GM21529 (cell line): Measurements from ENCODE around the gene TGFBR1.

Experiments
- ATAC-seq: cut with Tn5 transposase; IDR thresholded peaks from one replicate; pipeline ENCODE4 v1.9.1; 2021; ENCODE audit not compliant: unreplicated experiment

The TGFBR1 gene

DNA sequence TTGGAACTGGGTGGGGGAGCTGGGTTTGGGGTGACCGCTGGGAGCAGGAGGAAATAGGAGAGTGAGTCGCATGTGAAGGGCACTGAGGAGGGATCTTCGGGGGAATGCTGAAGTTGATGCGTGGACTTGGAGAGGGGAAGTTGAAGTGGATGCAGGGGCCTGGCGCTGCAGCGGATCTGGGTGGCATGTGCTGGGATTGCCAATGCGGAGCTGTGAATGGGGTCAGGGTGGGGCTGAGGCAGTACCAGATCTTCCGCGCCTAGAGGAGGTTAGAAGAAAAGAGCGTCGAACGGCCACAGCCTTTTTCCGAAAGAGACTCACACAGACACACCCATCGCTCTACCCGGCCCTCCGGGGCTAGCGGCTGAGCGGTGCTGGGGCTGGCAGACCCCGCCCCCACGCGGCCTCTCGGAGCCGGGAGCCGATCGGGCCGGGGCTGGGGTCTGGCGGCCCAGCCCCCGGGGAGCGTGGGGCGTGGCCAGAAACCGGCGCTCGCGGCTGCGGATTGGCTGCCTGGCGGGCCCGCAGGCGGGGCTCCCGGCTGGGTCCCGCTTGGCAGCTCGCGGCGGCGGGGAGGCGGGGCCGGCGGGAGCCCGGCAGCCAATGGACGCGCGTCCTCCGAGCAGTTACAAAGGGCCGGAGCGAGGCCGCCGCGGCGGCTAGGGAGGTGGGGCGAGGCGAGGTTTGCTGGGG is at the start of gene TGFBR1:
Gene TGFBR1, plus strand, starts transcription at position 655 of the 693 bp plus-strand sequence. CDS start 93 bp downstream, outside the sequence.
- peak; percentile 85 for ATAC-seq

DNA sequence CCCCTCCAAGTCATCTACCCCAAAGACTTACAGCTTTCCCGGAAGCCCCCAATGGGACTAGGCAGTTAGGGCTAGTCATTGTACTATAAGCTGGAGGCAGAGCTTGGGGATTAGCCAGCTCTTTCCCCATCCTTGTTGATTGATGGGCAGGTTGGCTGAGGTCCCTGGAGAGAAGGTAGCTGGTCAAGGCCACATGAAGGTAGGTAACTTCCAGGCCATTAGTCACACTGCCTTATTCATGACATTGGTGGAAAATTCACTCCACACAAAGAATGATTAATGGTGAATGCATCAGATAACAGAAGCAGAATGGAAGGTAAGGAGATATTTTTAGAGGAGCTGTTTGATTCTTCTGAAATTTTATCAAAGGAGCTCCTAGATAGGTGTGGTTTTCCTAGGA is 49.5 kb upstream of the TGFBR1 start:
- ATAC-seq, result no peak

DNA sequence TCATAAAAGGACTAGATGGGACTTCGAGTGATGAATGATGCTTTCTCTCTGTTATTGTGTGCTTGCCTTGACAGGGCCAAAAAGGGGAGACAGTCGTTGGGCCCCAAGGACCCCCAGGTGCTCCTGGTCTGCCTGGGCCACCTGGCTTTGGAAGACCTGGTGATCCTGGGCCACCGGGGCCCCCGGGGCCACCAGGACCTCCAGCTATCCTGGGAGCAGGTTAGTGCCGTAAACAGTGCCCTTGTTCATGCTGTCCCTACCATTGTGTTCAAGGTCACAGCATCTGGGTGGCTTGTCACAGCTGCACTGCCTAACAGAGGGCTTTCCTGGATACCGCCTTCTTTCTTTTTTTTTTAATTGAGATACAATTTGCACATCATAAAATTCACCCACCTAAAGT is 48.7 kb upstream of the TGFBR1 start:
- no peak for ATAC-seq

DNA sequence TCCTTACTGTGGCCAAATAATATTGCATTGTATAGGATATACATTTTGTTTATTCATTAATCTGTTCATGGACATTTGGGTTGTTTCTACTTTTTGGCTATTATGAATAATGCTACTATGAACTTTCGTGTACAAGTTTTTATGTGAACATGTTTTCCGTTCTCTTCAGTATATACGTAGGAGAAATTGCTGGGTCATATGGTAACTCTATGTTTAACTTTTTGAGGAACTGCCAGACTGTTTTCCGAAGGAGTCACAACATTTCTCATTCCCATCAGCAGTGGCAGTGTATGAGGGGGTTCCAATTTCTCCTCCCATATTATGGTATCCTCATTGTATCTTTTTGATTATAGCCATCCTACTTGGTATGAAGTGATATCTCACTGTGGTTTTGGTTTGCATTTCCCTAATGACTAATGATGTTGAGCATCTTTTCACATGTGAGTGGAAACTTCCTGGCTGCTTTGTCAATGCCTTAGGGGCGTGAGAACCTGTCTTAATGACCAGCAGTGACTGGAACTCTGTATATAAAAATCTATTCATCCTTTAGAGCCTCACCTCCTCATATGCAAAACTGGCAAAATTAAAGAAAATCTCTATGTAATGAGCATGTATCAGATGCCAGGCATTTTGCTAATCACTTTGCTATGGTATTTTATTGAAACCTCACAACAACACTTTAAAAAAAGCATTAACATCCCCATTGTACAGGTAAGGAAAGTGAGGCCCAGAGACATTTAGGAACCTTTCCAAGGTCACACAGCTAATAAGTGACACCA is 47.8 kb upstream of the TGFBR1 start:
- no peak for ATAC-seq

DNA sequence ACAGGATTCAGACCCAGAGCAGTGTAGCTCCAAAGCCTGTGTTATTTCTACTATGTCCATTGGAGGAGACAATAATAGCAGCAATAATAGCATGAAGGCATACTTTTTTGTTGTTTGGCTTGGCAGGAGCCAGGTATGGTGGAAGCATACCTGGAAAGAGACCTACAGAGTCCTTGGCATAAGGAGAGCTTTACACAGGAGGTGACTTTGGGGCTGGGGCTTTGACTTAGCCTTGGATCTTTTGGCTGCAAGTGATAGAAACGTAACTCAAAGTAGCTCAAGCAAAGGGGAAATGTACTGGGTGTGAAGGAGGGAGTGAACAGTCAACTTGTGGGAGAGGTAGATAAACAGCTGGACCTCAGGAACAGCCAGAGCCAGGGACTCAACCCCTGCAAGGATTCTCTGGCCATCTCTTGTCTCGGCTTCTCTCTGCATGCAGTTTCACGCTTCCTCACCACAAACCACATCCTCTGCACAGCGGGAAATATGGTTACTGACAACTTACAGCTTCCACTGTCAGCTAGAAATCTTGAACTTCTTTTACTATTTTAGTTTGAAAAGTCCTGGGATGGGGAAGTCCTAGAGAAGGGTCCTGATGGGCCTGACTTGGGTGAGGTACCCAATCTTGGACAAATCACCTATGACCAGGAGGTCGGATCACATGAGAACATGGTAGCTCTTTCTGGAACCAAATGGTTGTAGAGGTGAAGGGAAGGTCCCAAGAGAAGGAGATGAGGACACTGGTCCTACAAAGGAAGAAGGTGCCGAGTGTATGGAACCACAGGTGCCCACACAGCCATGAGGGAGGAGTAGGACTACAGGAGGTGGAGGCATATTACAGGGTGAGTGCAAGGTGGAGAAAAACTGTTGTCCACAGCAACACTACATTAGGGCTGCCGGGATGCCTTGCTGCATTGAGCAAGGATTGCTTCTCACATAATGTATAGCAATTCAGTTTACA is 47.0 kb upstream of the TGFBR1 start:
- peak; percentile 88 for ATAC-seq

DNA sequence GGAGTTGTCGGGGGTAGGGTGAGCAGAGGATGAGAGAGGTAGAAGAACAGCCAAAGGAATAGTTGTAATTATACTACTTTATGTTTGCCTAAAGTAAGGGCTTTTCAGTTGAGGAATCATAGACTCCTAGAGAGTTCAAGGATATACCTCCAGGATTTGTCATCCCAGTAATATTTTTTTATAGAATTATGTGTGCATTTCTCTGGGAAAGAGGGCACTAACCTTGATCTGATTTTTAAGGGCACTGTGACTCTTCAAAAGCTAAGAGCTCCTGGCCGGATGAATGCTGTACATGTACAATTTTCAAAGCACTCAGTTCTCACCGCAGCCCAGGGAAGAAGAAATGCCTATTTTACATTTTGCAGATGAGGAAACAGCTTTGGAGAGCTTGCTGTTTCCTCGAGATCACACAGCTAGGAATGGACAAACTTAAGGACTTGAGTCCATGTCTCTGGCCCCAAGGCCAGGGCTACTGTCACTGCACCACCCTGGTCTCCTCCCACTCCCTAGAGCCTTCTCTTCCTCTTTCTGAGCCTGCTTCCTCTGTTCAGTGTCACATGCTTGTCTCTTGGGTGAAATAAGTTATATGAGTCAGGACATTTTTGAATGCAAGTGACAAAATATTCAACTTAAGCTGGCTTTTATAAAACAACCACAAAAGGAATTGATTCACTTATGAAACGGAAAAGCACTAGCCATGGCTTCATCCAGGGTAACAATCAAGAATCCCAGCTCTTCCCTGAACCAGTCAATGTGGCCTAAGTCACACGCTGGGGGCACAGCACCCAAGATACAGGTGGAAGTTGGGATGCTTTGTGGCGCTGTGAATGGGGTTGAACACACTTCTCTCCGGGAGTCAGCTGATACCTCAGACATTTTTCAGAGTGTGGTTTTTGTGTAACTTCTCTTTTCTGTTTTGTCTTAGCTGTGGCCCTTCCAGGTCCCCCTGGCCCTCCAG is 45.7 kb upstream of the TGFBR1 start:
- peak; percentile 70 for ATAC-seq

DNA sequence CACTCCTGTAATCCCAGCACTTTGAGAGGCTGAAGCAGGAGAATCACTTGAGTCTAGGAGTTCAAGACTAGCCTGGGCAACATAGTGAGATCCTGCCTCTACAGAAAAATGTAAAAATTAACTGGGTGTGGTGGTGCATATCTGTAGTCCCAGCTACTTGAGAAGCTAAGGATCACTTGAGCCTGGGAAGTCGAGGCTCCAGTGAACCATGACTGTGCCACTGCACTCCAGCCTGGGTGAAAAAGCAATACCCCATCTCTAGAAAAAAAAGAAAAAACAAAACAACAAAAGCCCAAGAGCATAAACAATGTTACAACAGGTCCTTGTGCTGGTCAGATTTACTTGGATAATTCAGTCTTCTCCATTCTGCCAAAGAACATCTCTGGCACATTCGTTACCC is 44.3 kb upstream of the TGFBR1 start:
- no peak for ATAC-seq

DNA sequence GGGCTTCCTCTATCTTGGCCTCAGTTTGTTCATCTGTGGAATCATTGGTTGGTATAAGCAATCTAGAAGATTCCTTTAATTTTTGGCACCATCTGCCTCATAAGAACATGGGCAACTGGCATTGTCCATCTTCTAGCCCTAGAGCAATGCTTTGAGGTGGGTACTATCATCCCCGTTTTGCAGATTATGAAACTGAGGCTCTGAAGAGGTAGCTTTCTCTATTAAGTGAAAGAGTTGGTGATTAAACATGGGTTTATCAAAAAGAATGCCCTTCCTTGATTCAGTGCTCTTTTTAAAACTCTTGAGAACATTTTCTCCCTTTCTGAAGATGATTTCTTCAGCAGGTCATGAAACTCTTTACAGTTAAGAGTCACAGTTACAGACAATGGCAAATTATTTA is 42.4 kb upstream of the TGFBR1 start:
- ATAC-seq, result no peak

DNA sequence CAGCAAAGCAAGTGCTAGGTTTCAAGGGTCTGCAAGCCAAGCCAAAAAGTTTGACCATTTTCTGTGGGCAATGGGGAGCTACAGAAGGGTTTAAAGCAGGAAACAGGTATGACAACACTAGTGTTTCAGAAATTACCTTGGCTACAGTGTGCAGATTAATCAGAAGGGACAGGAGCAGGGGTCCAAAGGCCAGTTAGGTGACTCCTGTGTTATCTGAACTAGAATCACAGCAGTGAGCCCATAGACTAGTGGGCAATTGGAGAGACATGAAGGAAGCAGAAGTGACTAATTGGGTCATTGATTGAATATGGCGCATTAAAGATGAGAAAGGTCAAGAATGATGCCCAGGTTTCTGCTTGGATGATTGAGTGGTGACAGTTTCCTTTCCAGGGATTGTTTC is 41.4 kb upstream of the TGFBR1 start:
- no peak for ATAC-seq

DNA sequence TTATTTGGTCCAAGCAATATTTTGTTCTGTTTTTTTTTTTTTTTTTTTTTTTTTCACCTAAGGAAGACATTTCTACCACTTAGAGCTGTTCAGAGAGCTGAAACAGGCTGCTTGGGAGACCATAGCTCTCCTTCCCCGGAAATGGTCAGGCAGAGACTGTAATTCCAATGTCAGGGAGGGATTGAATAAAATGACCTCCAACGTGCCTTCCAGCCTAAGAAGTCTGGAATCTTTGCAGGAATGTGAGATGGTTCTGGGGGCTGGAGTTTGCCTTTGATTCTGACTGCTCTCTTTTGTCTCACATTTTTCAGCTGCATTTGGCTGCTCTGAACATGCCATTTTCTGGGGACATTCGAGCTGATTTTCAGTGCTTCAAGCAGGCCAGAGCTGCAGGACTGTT is 38.3 kb upstream of the TGFBR1 start:
- ATAC-seq, result no peak

DNA sequence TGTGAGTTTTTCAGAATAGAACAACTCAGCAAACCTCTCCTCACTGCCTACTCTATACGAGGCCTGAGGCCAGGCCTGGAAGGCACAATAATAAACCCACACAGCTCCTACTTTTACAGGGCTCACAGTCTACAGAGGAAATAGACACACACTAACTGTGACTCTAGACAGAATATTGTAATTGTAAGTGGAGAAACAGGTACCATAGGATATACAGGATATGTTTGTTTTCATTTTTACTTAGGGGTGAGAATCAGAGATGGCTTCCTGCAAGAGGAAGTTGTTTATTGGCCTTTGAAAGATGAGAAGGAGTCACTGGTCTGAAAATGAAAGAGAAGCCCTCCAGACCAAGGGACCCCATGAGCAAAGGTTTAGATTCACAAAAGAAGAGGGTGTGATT is 35.8 kb upstream of the TGFBR1 start:
- ATAC-seq, result no peak

DNA sequence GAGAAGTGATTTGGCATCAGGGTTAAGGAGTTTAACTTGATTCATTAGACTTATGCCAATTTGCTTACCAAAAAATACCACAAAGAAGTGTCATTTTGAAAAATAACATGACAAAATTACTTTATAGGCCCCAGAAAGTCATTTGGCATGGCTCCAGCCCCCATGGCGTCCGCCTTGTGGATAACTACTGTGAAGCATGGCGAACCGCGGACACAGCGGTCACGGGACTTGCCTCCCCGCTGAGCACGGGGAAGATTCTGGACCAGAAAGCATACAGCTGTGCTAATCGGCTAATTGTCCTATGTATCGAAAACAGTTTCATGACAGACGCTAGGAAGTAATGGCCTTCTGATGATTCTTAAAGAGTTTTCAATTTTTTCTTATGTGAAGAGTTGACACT is 35.4 kb upstream of the TGFBR1 start:
- ATAC-seq, result no peak

DNA sequence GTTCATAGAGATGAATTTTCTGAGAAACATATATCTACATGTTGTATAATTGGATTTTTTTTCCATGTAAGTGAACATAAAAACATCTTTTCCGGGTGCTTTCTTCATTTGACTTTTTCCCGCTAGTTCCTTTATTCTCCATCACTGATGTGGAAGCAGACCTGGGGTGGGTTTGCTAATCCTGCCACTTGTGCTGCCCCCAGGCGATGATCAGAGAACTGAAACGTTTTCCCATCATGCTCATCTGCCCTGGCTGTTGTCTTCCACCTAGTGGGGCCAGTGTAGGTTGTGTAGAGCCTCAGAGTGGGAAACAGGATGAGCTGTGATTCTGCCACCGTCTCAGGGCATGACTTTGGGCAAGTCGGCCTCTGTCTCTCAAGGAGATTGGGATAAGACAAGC is 34.2 kb upstream of the TGFBR1 start:
- no peak for ATAC-seq

DNA sequence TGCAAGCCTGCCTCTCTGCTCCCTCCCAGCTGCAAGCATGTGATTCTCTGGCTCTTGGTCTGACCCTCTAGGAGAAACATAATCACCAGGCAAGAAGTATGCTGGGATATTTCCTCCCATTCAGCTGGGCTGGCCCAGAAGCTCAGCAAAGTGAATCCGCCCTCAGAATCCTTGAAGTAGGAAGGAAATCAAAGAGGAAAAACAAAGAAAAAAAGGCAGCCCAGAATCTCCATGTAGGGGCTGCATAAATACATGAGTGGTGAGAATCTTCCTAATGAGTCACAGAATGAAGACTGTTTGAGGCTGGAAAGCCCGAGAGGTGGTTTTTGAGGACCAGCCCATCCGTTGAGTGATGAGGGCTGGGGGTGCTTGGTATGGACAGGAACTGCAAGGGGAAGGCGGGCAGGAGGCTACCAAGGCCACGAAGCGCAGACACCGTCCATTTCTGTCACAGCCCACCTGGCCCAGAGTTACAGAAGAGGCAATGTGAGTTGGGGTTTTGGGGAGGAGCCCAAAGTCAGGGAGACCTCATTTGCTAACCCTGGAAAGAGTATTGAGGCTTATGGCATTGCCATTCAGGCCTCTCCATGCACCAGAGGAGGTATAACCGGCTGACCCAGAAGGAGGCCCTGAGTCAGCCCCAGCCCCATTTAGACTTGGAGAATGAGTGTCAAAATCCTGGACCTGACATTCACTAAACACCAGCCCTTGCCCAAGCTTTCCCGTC is 33.4 kb upstream of the TGFBR1 start:
- ATAC-seq, result no peak

DNA sequence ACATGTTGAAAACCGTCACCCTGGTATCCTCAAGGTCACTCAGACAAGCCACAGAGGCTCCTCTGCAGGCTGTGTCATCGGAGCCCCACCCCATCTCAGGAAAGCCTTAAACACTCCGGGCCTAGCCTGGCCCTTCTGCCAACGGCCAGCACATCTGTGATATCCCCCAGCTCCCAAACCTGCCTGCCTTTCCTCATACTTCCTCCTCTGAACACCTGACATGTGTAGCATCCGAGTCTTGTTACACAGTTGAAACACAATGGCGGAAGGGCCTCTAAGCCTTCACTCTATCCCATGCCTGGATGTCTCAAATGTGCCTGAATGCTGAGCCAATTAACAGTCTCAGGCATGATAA is 32.9 kb upstream of the TGFBR1 start:
- ATAC-seq, result no peak

DNA sequence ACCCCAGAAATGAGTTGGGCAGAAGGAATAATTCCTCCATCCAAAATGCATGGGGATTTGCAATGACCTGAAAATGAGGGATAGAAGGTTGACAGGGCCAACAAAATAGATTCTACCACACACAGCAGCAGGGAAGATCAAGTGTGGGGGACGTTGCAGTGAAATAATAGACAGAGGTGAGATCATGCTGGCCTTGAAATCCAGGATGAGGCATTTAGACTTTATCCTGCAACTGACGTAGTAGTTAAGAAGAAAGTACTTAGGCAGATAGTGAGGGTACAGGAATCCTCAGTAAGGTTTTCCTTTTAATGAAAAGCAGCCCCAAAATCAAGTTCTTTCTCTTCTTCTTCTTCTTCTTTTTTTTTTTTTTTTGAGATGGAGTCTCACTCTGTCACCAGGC is 31.6 kb upstream of the TGFBR1 start:
- ATAC-seq, result no peak

DNA sequence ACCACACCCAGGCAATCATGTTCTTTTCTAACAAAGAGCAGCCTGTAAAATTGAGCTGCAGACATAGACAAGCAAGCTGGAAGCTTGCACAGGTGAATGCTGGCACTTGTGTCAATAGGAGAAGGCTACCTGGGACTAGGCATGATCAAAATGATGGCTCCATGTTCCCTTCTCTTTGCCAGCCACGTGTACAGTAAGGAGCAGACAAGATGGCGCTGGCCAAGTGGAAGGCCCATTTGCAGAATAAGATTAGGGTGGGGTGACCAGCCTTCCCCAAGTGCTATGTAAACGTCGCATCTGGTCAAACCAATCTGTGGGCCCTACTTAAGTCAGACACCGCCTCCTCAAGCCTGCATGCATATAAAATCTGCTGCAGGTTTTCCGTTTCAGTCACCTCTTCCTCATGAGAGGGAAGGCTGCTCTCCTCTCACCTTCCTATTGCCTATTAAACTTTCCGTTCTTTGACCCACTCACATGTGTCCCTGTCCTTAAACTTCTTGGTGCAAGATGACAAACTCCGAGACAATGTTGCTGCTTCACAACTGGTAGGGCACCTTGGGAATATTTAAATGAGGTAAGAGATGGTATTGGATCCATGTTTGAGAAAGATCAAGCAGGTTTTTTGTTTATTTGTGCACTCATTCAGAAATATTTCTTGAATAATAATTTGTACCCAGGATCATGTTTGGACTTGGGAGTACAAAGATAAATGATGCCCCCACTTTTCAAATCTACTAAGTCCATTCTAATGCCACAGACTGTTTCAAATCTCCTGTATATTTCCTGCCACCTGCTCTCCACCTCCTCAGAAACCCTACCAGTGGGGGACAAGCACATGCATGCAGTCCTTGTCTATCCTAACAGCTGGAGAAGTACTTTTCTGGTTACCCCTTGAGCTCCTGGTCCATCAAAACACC is 30.7 kb upstream of the TGFBR1 start:
- ATAC-seq, result no peak

DNA sequence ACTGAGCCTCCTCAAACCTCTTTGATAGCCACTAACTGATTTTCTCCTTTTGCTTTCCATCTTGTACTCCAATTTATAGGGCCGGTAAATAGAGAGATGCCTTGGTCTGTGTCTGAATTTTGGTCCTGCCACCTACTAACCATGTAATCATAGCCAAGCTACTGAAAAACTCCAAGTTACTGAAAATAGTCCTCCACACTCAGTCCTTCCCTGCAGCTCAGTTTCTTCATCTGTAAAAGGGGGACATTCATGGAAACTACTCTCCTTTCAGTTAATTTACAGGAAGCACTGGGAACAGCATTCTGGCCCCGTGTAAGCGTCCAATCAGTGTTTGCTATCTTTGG is 30.0 kb upstream of the TGFBR1 start:
- no peak for ATAC-seq
